Measurements from ENCODE around the gene COG5.

DNA sequence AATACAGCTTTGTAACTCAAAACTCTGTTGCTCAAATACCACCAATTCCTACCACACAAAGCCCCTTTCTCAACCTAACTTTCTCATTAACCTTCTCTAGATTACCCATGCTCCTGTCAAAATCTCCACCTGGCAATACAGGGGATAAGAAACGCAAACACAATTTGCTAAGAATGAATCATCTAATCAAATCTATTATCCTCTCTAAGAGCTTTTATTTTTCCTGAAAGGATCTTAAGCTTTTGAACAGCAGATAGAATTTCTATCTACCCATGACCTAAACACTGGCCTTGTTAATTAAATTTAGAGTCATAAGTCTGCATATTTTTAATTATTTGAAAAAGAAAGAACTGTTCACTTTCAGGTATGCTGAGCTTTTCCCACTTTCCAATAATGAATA lies 296.6 kb downstream of the COG5 start:
- TF ChIP-seq, protein P1, sequence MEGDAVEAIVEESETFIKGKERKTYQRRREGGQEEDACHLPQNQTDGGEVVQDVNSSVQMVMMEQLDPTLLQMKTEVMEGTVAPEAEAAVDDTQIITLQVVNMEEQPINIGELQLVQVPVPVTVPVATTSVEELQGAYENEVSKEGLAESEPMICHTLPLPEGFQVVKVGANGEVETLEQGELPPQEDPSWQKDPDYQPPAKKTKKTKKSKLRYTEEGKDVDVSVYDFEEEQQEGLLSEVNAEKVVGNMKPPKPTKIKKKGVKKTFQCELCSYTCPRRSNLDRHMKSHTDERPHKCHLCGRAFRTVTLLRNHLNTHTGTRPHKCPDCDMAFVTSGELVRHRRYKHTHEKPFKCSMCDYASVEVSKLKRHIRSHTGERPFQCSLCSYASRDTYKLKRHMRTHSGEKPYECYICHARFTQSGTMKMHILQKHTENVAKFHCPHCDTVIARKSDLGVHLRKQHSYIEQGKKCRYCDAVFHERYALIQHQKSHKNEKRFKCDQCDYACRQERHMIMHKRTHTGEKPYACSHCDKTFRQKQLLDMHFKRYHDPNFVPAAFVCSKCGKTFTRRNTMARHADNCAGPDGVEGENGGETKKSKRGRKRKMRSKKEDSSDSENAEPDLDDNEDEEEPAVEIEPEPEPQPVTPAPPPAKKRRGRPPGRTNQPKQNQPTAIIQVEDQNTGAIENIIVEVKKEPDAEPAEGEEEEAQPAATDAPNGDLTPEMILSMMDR (IDR thresholded peaks at IDR 0.05), result no peak
- TF ChIP-seq POLR2A (IDR thresholded peaks at IDR 0.05), result no peak

Data from right lobe of liver (tissue), 4 donors.